H1 (cell line): ENCODE data around the gene NOB1. TPM values are rescaled to one million over a fixed set of nuclear protein-coding genes. Genes with fewer than 3 reads are reported as not detected.

Experiments used
- CTCF ChIA-PET: fragments of 300-600 bp; sonication (Branson Sonifier 250); formaldehyde crosslinking; loops from one replicate; lab custom pipeline; 2021; ENCODE audit not compliant: partially characterized antibody; lab: Charles Lee
- POLR2A ChIA-PET: fragments of 300-600 bp; sonication (Branson Sonifier 250); formaldehyde crosslinking; loops from one replicate; lab custom pipeline; 2021; ENCODE audit warnings: inconsistent platforms; ENCODE audit not compliant: partially characterized antibody; lab: Charles Lee
- DNase-seq, 2 experiments: peaks; one replicate each; pipeline versions ENCODE4 v3.0.0 to v3.0.0-alpha.2; 2010 to 2022; ENCODE audit warnings: low spot score in 2 of 2, low read depth in 1 of 2, mixed read lengths in 1 of 2
- FAIRE-seq: peaks from 2 replicates; lab custom pipeline; 2011; peaks lifted over from hg19 to GRCh38; lab: Jason Lieb, UNC
- H2AFZ ChIP-seq: 2 replicates; pipeline ENCODE4 v1.8.1; 2012; ENCODE audit warnings: low read length, inconsistent platforms
- H2AK5ac ChIP-seq: 2 replicates; pipeline ENCODE4 v1.6.1; 2013; ENCODE audit warnings: low read depth, low read length
- H2BK120ac ChIP-seq: replicated peaks from 2 replicates; pipeline ENCODE3; 2013; ENCODE audit warnings: low read depth, low read length, inconsistent platforms
- H2BK12ac ChIP-seq: 2 replicates; pipeline ENCODE4 v1.6.1; 2013; ENCODE audit warnings: low read depth, low read length
- H2BK15ac ChIP-seq: 2 replicates; pipeline ENCODE4 v1.6.1; 2013; ENCODE audit warnings: low read length
- H2BK20ac ChIP-seq: 2 replicates; pipeline ENCODE4 v1.6.1; 2013; ENCODE audit warnings: low read length
- H2BK5ac ChIP-seq: 2 replicates; pipeline ENCODE4 v1.6.1; 2013; ENCODE audit warnings: low read depth, low read length
- H3K14ac ChIP-seq: 2 replicates; pipeline ENCODE4 v1.6.1; 2013; ENCODE audit warnings: inconsistent platforms; ENCODE audit not compliant: insufficient read length
- H3K18ac ChIP-seq: 2 replicates; pipeline ENCODE4 v1.6.1; 2013; ENCODE audit warnings: low read length; ENCODE audit errors: extremely low read depth
- H3K23ac ChIP-seq: 2 replicates; pipeline ENCODE4 v1.6.1; 2013; ENCODE audit warnings: inconsistent platforms; ENCODE audit not compliant: insufficient read length
- H3K23me2 ChIP-seq: 2 replicates; pipeline ENCODE4 v1.6.1; 2013; ENCODE audit warnings: low read depth, low read length
- H3K27ac ChIP-seq: 2 replicates; pipeline ENCODE4 v1.6.1; 2011; ENCODE audit warnings: low read depth, low read length, inconsistent platforms
- H3K27me3 ChIP-seq, 4 experiments: replicated peaks in 1 of 4; 1 replicate in 1 of 4; 2 replicates in 3 of 4; pipeline versions ENCODE4 v1.6.1 to v1.8.1; 2011 to 2013; ENCODE audit warnings: low read length in 3 of 4, mild to moderate bottlenecking in 3 of 4, inconsistent platforms in 2 of 4, mixed read lengths in 2 of 4, moderate library complexity in 1 of 4; ENCODE audit not compliant: control insufficient read depth in 3 of 4, insufficient read depth in 3 of 4; ENCODE audit errors: extremely low read depth in 1 of 4
- H3K36me3 ChIP-seq, 4 experiments: 2 replicates each; pipeline versions ENCODE4 v1.6.1 to v1.8.1; 2011 to 2013; ENCODE audit warnings: mild to moderate bottlenecking in 4 of 4, low read length in 3 of 4, moderate library complexity in 2 of 4, control low read depth in 1 of 4, inconsistent platforms in 1 of 4; ENCODE audit not compliant: insufficient read depth in 4 of 4, control insufficient read depth in 2 of 4
- H3K4ac ChIP-seq: replicated peaks from 2 replicates; pipeline ENCODE3; 2013; ENCODE audit warnings: low read length, low read depth, mixed read lengths, inconsistent platforms; ENCODE audit not compliant: insufficient read length
- H3K4me1 ChIP-seq, 4 experiments: replicated peaks in 1 of 4; 1 replicate in 1 of 4; 2 replicates in 3 of 4; pipeline versions ENCODE4 v1.6.1 to v1.8.1; 2011 to 2013; ENCODE audit warnings: low read length in 3 of 4, inconsistent platforms in 2 of 4, mixed read lengths in 1 of 4; ENCODE audit not compliant: insufficient read depth in 4 of 4, control insufficient read depth in 3 of 4
- H3K4me2 ChIP-seq, 2 experiments: 2 replicates each; pipeline versions ENCODE4 v1.6.1 to v1.8.1; 2011 to 2013; ENCODE audit warnings: low read depth in 2 of 2, low read length in 2 of 2, control low read depth in 1 of 2, inconsistent platforms in 1 of 2, mild to moderate bottlenecking in 1 of 2; ENCODE audit not compliant: insufficient read depth in 1 of 2
- H3K4me3 ChIP-seq, 4 experiments: fragments of 200-600, 300-600 bp in 1 of 4; sonication (generic), shearing (Covaris generic), sonication (Bioruptor Twin) in 1 of 4; 2 replicates each; pipeline versions ENCODE4 v1.5.1 to v1.8.1; 2011 to 2016; ENCODE audit warnings: low read length in 4 of 4, low read depth in 3 of 4, control low read depth in 2 of 4, inconsistent platforms in 2 of 4, mild to moderate bottlenecking in 2 of 4, mixed read lengths in 1 of 4, moderate library complexity in 1 of 4; ENCODE audit not compliant: insufficient read depth in 2 of 4; ENCODE audit errors: extremely low read depth in 1 of 4
- H3K56ac ChIP-seq: replicated peaks from 2 replicates; pipeline ENCODE3; 2013; ENCODE audit warnings: low read depth, mild to moderate bottlenecking, mixed read lengths, low read length, inconsistent platforms; ENCODE audit not compliant: insufficient read length
- H3K79me1 ChIP-seq: 2 replicates; pipeline ENCODE4 v1.6.1; 2013; ENCODE audit warnings: low read depth, low read length, control low read depth
- H3K79me2 ChIP-seq, 2 experiments: 2 replicates each; pipeline versions ENCODE4 v1.6.1 to v1.8.1; 2012 to 2013; ENCODE audit warnings: low read length in 2 of 2, mild to moderate bottlenecking in 2 of 2, inconsistent platforms in 1 of 2; ENCODE audit not compliant: insufficient read depth in 2 of 2, control insufficient read depth in 1 of 2
- H3K9ac ChIP-seq, 4 experiments: replicated peaks in 1 of 4; 1 replicate in 1 of 4; 2 replicates in 3 of 4; pipeline versions ENCODE4 v1.6.1 to v1.8.1; 2011 to 2013; ENCODE audit warnings: low read depth in 3 of 4, low read length in 3 of 4, control low read depth in 2 of 4, mild to moderate bottlenecking in 2 of 4, moderate library complexity in 2 of 4, inconsistent platforms in 1 of 4; ENCODE audit errors: extremely low read depth in 1 of 4
- H3K9me3 ChIP-seq, 2 experiments: 2 replicates each; pipeline versions ENCODE4 v1.6.1 to v1.8.1; 2012 to 2013; ENCODE audit warnings: mild to moderate bottlenecking in 2 of 2, moderate library complexity in 2 of 2, control low read depth in 1 of 2, inconsistent platforms in 1 of 2, low read depth in 1 of 2, low read length in 1 of 2, mixed read lengths in 1 of 2; ENCODE audit not compliant: insufficient read depth in 2 of 2
- H4K20me1 ChIP-seq, 2 experiments: replicated peaks in 1 of 2; 2 replicates each; pipeline versions ENCODE3 to v1.8.1; 2011 to 2013; ENCODE audit warnings: inconsistent platforms in 2 of 2, low read length in 2 of 2, mild to moderate bottlenecking in 1 of 2; ENCODE audit not compliant: insufficient read depth in 2 of 2, control insufficient read depth in 1 of 2
- H4K5ac ChIP-seq: 2 replicates; pipeline ENCODE4 v1.6.1; 2013; ENCODE audit warnings: low read length, low read depth, mixed read lengths, inconsistent platforms; ENCODE audit not compliant: insufficient read length
- H4K8ac ChIP-seq: 2 replicates; pipeline ENCODE4 v1.8.0; 2013; ENCODE audit warnings: mild to moderate bottlenecking, moderate library complexity, low read length, inconsistent platforms; ENCODE audit not compliant: insufficient read depth; ENCODE audit errors: extremely low read depth
- H4K91ac ChIP-seq: replicated peaks from 2 replicates; pipeline ENCODE3; 2013; ENCODE audit warnings: low read length, mixed read lengths, inconsistent platforms; ENCODE audit not compliant: insufficient read length
- EP300 ChIP-seq, 2 experiments: IDR thresholded peaks; 1 replicate in 1 of 2; 2 replicates in 1 of 2; pipeline ENCODE4 v1.6.1; 2011 to 2012; ENCODE audit warnings: low read depth in 2 of 2, low read length in 2 of 2, mild to moderate bottlenecking in 2 of 2, borderline replicate concordance in 1 of 2, inconsistent platforms in 1 of 2, moderate library complexity in 1 of 2
- POLR2A ChIP-seq, 2 experiments: IDR thresholded peaks; 1 replicate in 1 of 2; 2 replicates in 1 of 2; pipeline ENCODE4 v1.6.1; 2011; ENCODE audit warnings: low read depth in 2 of 2, low read length in 2 of 2, mild to moderate bottlenecking in 2 of 2; ENCODE audit errors: control extremely low read depth in 1 of 2
- POLR2AphosphoS5 ChIP-seq: IDR thresholded peaks from 2 replicates; pipeline ENCODE4 v1.6.1; 2011; ENCODE audit warnings: low read depth, low read length
- RAD21 ChIP-seq, 2 experiments: IDR thresholded peaks in 1 of 2; conservative IDR thresholded peaks in 1 of 2; 2 replicates each; pipeline ENCODE4 v1.6.1; 2011; ENCODE audit warnings: low read depth in 2 of 2, low read length in 2 of 2, improper control_type of control experiment in 1 of 2, inconsistent platforms in 1 of 2, mild to moderate bottlenecking in 1 of 2, moderate library complexity in 1 of 2
- WGBS, 2 experiments: shearing (Covaris generic) in 1 of 2; methylation state at CpG; one replicate each; pipeline versions ENCODE4 v1.1.6 to v1.1.7; 2013 to 2015; ENCODE audit warnings: low lambda C conversion rate in 2 of 2, mixed read lengths in 2 of 2, inconsistent platforms in 1 of 2, low coverage in 1 of 2, missing lambda C conversion rate in 1 of 2; ENCODE audit not compliant: insufficient replicate concordance in 2 of 2, insufficient coverage in 1 of 2, insufficient read length in 1 of 2; ENCODE audit errors: extremely low coverage in 1 of 2, missing lambda C conversion rate in 1 of 2; 5-methylcytosine and 5-hydroxymethylcytosine counted together
- polyA plus RNA-seq, 7 experiments: library from polyadenylated mRNA; depleted of rRNA in 3 of 7; stranded (reverse) in 5 of 7; unstranded in 2 of 7; fragments of >200 nt in 5 of 7; fragments of 200-250 nt in 2 of 7; gene quantifications; 1 replicate in 5 of 7; 2 replicates in 1 of 7; 4 replicates in 1 of 7; pipeline versions ENCODE4 v1.2.1 to v1.2.3, GENCODE V29; 2011 to 2013; ENCODE audit warnings: missing spikeins in 2 of 7, mixed read lengths in 2 of 7
- total RNA-seq: library from RNA; stranded (reverse); fragmentation: NEBNext Ultra II Directional; extraction: Animal tissue kit (Norgen Biotek cat#: 25700); gene quantifications from 2 replicates; pipeline ENCODE4 v1.2.1, GENCODE V29; 2021
- TF ChIP-seq, protein P1 (sequence below): IDR thresholded peaks from 2 replicates; pipeline ENCODE4 v1.6.1; 2011; ENCODE audit warnings: low read length, improper control_type of control experiment

The NOB1 gene
- total and polyA plus RNA-seq, 2 of the 8 experiments (the other 6 are each of a cell fraction or from before 2014, with no cell fraction given), result 88.2 to 108 TPM

DNA sequence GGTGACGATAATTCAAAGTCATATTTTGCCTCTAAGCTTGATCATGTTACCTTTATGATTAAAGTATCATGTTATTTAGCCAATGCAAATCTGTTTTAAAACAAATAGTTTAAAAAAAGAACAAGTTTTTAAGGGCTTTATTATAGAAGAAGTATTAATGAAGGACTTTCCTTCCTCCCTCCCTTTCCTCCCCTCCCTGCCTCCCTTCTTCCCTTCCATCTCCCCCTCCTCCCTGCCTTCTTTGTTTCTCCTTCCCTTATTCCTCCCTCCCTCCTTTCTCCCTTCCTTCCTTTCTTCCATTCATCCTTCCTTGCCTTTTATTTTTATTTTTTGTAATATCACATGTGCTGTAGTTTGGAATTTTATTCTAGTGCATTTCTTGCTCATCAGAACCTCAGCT lies 54.8 kb downstream of the NOB1 start:
- Histone ChIP-seq H2BK20ac (no peak overlapping the region), H3K27me3 (no peaks in the 10 kb centered on the region), H3K4ac (no peak overlapping the region), H4K5ac (no peak overlapping the region), H3K56ac (no peak overlapping the region), H3K23ac (no peak overlapping the region), H3K4me2 (no peak overlapping the region), H3K23me2 (no peaks in the 10 kb centered on the region; the same call in 1 of the 2 replicates), H4K8ac (no peak overlapping the region), H4K20me1 (no peaks in the 10 kb centered on the region), H3K9me3 (no peaks in the 10 kb centered on the region), H3K36me3 (peaks cover 0 to 18% (median 3%) of the 10 kb centered on the region in 4 experiments; a peak in 4 of 8 replicates), H2BK12ac (no peak overlapping the region), H3K18ac (no peak overlapping the region), H2BK5ac (no peak overlapping the region), H3K14ac (no peak overlapping the region), H3K27ac (no peak overlapping the region), H4K91ac (no peak overlapping the region), H3K4me1 (peaks cover 0 to 2% (median 0%) of the 10 kb centered on the region in 4 experiments; a peak in 1 of 7 replicates), H3K79me2 (no peaks in the 10 kb centered on the region), H3K9ac (no peak overlapping the region), H3K4me3 (no peak overlapping the region), H2AK5ac (no peak overlapping the region), H2AFZ (no peak overlapping the region), H3K79me1 (no peaks in the 10 kb centered on the region; the same call in 1 of the 2 replicates), H2BK120ac (no peak overlapping the region), H2BK15ac (no peak overlapping the region)
- 82% methylated on average over 1 of the region's 1 CpG; no CpG with 5 or more reads in 1 of the 2 experiments for WGBS, 2 experiments
- FAIRE-seq (no peak), DNase-seq (no peak)
- ChIA-PET CTCF (no interaction called here), POLR2A (interaction anchor here (0.9 kb wide), 1 partner anchor 55 kb away, joined by 3 read pairs; the partner anchor contains the start of gene NOB1)
- TF ChIP-seq, protein P1, sequence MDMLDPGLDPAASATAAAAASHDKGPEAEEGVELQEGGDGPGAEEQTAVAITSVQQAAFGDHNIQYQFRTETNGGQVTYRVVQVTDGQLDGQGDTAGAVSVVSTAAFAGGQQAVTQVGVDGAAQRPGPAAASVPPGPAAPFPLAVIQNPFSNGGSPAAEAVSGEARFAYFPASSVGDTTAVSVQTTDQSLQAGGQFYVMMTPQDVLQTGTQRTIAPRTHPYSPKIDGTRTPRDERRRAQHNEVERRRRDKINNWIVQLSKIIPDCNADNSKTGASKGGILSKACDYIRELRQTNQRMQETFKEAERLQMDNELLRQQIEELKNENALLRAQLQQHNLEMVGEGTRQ, result no peak
- TF ChIP-seq POLR2AphosphoS5 (no peak), RAD21 (IDR thresholded peaks at IDR 0.05 in 1 of 2, conservative IDR thresholded peaks at IDR 0.05 in 1 of 2; ENCODE audit: low read depth in 2 of 2, low read length in 2 of 2) (no peak), POLR2A (IDR thresholded peaks at IDR 0.05; ENCODE audit: control extremely low read depth in 1 of 2, low read depth in 2 of 2, low read length in 2 of 2) (no peak), EP300 (IDR thresholded peaks at IDR 0.05; ENCODE audit: borderline replicate concordance in 1 of 2, low read depth in 2 of 2, low read length in 2 of 2) (no peak)
